Gastroesophageal sphincter (tissue), 4 donors: ENCODE data around the gene CFAP73. TPM values are rescaled to one million over a fixed set of nuclear protein-coding genes. Genes with fewer than 3 reads are reported as not detected.

Experiments
- ATAC-seq: fragments of 150-250 bp; one replicate; pipeline ENCODE4 v1.9.1; 2016; ENCODE audit warnings: mild to moderate bottlenecking, moderate library complexity
- H3K27ac ChIP-seq, 4 donors: fragments of 200-600 bp; sonication (generic) in 3 of 4; 1 replicate in 3 of 4; 2 replicates in 1 of 4; pipeline ENCODE4 v1.5.1; 2016 to 2019
- H3K27me3 ChIP-seq: fragments of 200-600 bp; sonication (generic); one replicate; pipeline ENCODE4 v1.5.1; 2019
- H3K36me3 ChIP-seq, 2 donors: fragments of 200-600 bp; sonication (generic); one replicate each; pipeline ENCODE4 v1.5.1; 2019; ENCODE audit warnings: control low read depth in 1 of 2
- H3K4me1 ChIP-seq, 3 donors: fragments of 200-600 bp; sonication (generic); 1 replicate in 2 of 3; 2 replicates in 1 of 3; pipeline ENCODE4 v1.5.1; 2016 to 2019; ENCODE audit warnings: control low read depth in 2 of 3
- H3K4me3 ChIP-seq, 2 donors: fragments of 200-600 bp; sonication (generic); one replicate each; pipeline ENCODE4 v1.5.1; 2019; ENCODE audit warnings: mild to moderate bottlenecking in 1 of 2, moderate library complexity in 1 of 2
- H3K9me3 ChIP-seq, 3 donors: fragments of 200-600 bp; sonication (generic); one replicate each; pipeline ENCODE4 v1.5.1; 2017 to 2019; ENCODE audit warnings: control low read depth in 2 of 3
- EP300 ChIP-seq: sonication (generic); formaldehyde crosslinking; IDR thresholded peaks from one replicate; pipeline ENCODE4 v1.6.1; 2017; ENCODE audit warnings: antibody characterized with exemption, mild to moderate bottlenecking
- POLR2A ChIP-seq, 2 donors: fragments of 450-650 bp; IDR thresholded peaks; one replicate each; pipeline ENCODE4 v1.6.1; 2017; ENCODE audit warnings: antibody characterized with exemption in 2 of 2, mild to moderate bottlenecking in 2 of 2, moderate library complexity in 1 of 2
- POLR2AphosphoS5 ChIP-seq: sonication (generic); formaldehyde crosslinking; IDR thresholded peaks from one replicate; pipeline ENCODE4 v1.6.1; 2017; ENCODE audit warnings: antibody characterized with exemption
- WGBS, 2 donors: methylation state at CpG; one replicate each; pipeline ENCODE4 v1.1.5; 2018; ENCODE audit warnings: low coverage in 1 of 2; 5-methylcytosine and 5-hydroxymethylcytosine counted together
- total RNA-seq, 4 donors: library from RNA; depleted of rRNA; stranded (reverse); fragments of >200 nt; gene quantifications; one replicate each; pipeline ENCODE4 v1.1.0, GENCODE V29; 2016
- TF ChIP-seq, protein P1 (sequence below), 4 experiments: fragments of 200-600 bp in 2 of 4; fragments of 450-650 bp in 2 of 4; sonication (generic) in 1 of 4; IDR thresholded peaks; one replicate each; pipeline ENCODE4 v1.5.1; 2017 to 2019; ENCODE audit warnings: antibody characterized with exemption in 4 of 4, mild to moderate bottlenecking in 2 of 4, moderate library complexity in 2 of 4

CFAP73 gene
- total RNA-seq, 4 donors from 2014 or later: not detected

- TF ChIP-seq POLR2AphosphoS5 (no peak), EP300 (no peak), POLR2A (IDR thresholded peaks at IDR 0.05) (no peak)
- TF ChIP-seq, protein P1, sequence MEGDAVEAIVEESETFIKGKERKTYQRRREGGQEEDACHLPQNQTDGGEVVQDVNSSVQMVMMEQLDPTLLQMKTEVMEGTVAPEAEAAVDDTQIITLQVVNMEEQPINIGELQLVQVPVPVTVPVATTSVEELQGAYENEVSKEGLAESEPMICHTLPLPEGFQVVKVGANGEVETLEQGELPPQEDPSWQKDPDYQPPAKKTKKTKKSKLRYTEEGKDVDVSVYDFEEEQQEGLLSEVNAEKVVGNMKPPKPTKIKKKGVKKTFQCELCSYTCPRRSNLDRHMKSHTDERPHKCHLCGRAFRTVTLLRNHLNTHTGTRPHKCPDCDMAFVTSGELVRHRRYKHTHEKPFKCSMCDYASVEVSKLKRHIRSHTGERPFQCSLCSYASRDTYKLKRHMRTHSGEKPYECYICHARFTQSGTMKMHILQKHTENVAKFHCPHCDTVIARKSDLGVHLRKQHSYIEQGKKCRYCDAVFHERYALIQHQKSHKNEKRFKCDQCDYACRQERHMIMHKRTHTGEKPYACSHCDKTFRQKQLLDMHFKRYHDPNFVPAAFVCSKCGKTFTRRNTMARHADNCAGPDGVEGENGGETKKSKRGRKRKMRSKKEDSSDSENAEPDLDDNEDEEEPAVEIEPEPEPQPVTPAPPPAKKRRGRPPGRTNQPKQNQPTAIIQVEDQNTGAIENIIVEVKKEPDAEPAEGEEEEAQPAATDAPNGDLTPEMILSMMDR (IDR thresholded peaks at IDR 0.05): no peak
- Histone ChIP-seq H3K36me3 (no peaks in the 10 kb centered on the region), H3K27me3 (peaks cover 77% of the 10 kb centered on the region), H3K9me3 (no peaks in the 10 kb centered on the region), H3K4me3 (no peak overlapping the region), H3K4me1 (peaks cover 0 to 5% (median 0%) of the 10 kb centered on the region in 3 donors), H3K27ac (no peak overlapping the region)
- no peak for ATAC-seq
- WGBS, 2 donors: 40 to 67% methylated on average over 1 to 3 of the region's 18 CpGs
Measured at GRCh38 chr12:113130457-113131135, 18.9 kb upstream of the CFAP73 start.

GRCh38 chr12:113131556-113131955, 18.0 kb upstream of the CFAP73 start:
- peaks cover 0 to 9% (median 0%) of the 10 kb centered on the region in 3 donors for H3K4me1 ChIP-seq
- no peak overlapping the region for H3K27ac ChIP-seq
- H3K27me3 ChIP-seq: peaks cover 81% of the 10 kb centered on the region
- ATAC-seq: no peak
- no peaks in the 10 kb centered on the region for H3K9me3 ChIP-seq
- H3K4me3 ChIP-seq: no peak overlapping the region
- TF ChIP-seq POLR2A (IDR thresholded peaks at IDR 0.05) (no peak), POLR2AphosphoS5 (no peak), EP300 (no peak)
- TF ChIP-seq, protein P1 (IDR thresholded peaks at IDR 0.05): no peak
- 86% methylated on average over 1 of the region's 1 CpG; no CpG with 5 or more reads in 1 of the 2 donors for WGBS, 2 donors
- no peaks in the 10 kb centered on the region for H3K36me3 ChIP-seq

DNA sequence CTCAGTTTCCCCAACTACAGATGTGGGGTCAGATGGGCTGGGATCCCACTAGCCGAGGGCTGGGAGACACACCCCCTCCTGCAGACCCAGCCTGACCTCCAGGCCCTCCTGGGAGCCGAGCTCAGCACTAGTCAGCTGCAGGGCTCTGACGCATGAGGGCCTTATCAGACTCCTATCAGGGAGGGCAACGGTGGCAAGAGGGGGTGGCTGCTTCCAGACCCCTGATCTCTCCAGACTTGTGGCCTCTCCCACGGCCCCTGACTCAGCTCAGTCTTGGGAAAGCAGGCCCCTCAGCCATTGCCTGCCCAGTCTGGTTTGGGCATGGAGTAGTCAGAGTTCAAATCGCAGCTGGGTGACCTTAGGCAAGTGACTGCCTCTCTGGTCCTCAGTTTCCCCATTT, 16.5 kb upstream of the CFAP73 start:
- no CpG with 5 or more reads among the region's 6 CpGs for WGBS, 2 donors
- ATAC-seq: no peak
- TF ChIP-seq EP300: no peak
- TF ChIP-seq POLR2AphosphoS5: no peak
- no peak for TF ChIP-seq POLR2A (IDR thresholded peaks at IDR 0.05)
- TF ChIP-seq, protein P1 (IDR thresholded peaks at IDR 0.05): no peak

GRCh38 chr12:113133666-113134065, 15.9 kb upstream of the CFAP73 start:
- Histone ChIP-seq H3K9me3 (no peaks in the 10 kb centered on the region), H3K27ac (no peak overlapping the region), H3K27me3 (peaks cover 91% of the 10 kb centered on the region), H3K4me3 (no peak overlapping the region), H3K4me1 (peaks cover 0 to 9% (median 0%) of the 10 kb centered on the region in 3 donors), H3K36me3 (no peaks in the 10 kb centered on the region)
- no peak for ATAC-seq
- WGBS, 2 donors: no CpG with 5 or more reads among the region's 3 CpGs
- TF ChIP-seq, protein P1 (IDR thresholded peaks at IDR 0.05): no peak
- no peak for TF ChIP-seq POLR2AphosphoS5

More for the DNA sequence above, 16.5 kb upstream of the CFAP73 start:
- H3K27ac ChIP-seq: no peak overlapping the region
- H3K9me3 ChIP-seq: no peaks in the 10 kb centered on the region
- H3K27me3 ChIP-seq: peaks cover 89% of the 10 kb centered on the region
- no peak overlapping the region for H3K4me3 ChIP-seq
- H3K36me3 ChIP-seq: no peaks in the 10 kb centered on the region
- peaks cover 0 to 9% (median 0%) of the 10 kb centered on the region in 3 donors for H3K4me1 ChIP-seq

DNA sequence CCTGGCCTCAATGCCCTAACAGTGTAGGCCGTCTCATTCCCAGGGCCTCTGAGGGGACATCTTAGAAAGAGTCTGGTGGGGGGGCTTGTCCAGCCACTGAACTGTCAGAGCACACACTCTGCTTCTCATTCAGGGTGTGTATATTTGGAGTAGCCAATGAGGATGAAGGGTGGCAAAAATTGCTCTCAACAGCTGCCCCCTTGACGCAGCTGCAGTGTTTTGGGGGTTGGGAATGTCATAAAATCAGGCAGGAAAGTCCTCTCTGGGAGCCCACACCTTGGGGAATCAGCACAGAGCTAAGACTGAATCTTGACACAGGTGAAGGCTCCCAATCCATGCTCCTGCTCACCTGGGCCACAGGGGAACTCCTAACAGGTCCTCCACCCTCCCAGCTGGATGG, 15.5 kb upstream of the CFAP73 start:
- Histone ChIP-seq H3K27ac (no peak overlapping the region), H3K27me3 (peaks cover 88% of the 10 kb centered on the region), H3K36me3 (no peaks in the 10 kb centered on the region), H3K4me1 (peaks cover 0 to 9% (median 0%) of the 10 kb centered on the region in 3 donors), H3K4me3 (no peak overlapping the region), H3K9me3 (no peaks in the 10 kb centered on the region)
- no CpG with 5 or more reads among the region's 2 CpGs for WGBS, 2 donors
- no peak for ATAC-seq
- TF ChIP-seq POLR2AphosphoS5 (no peak), POLR2A (IDR thresholded peaks at IDR 0.05) (no peak), EP300 (no peak)
